Calu3 (cell line): ENCODE data around the gene DYRK3. TPM values are rescaled to one million over a fixed set of nuclear protein-coding genes. Genes with fewer than 3 reads are reported as not detected.
"Not testable (repeated sequence)": the region's sequence is repeated elsewhere in the genome, so short reads cannot be mapped to it uniquely, and the experiment has no call there.

ENCODE experiments used
- BruUV-seq: library from RNA; stranded (reverse); fragments of 400-500 nt; replicated peaks from 2 replicates; lab custom pipeline; 2021; lab: Mats Ljungman, UMichigan
- CTCF ChIA-PET: fragments of 300-600 bp; sonication (Branson Sonifier 250); formaldehyde crosslinking; loops from one replicate; lab custom pipeline; 2022; ENCODE audit warnings: antibody characterized with exemption; lab: Charles Lee
- DNase-seq: peaks from one replicate; pipeline ENCODE4 v3.0.0; 2022
- H3K27ac Mint-ChIP-seq: one replicate; pipeline ENCODE4 v1.8.0; 2022; ENCODE audit warnings: mixed read lengths; ENCODE audit not compliant: unreplicated experiment
- H3K27me3 Mint-ChIP-seq: one replicate; pipeline ENCODE4 v1.8.0; 2022; ENCODE audit warnings: mixed read lengths; ENCODE audit not compliant: unreplicated experiment
- H3K36me3 Mint-ChIP-seq: one replicate; pipeline ENCODE4 v1.8.0; 2022; ENCODE audit warnings: mild to moderate bottlenecking, moderate library complexity, mixed read lengths; ENCODE audit not compliant: insufficient read depth, unreplicated experiment
- H3K4me1 Mint-ChIP-seq: one replicate; pipeline ENCODE4 v1.8.0; 2022; ENCODE audit warnings: mild to moderate bottlenecking, low read depth, mixed read lengths; ENCODE audit not compliant: unreplicated experiment
- H3K4me3 Mint-ChIP-seq: one replicate; pipeline ENCODE4 v1.8.0; 2022; ENCODE audit warnings: mild to moderate bottlenecking, low read depth, moderate library complexity, mixed read lengths; ENCODE audit not compliant: unreplicated experiment
- H3K9me3 Mint-ChIP-seq: one replicate; pipeline ENCODE4 v1.8.0; 2022; ENCODE audit warnings: low read depth, mixed read lengths; ENCODE audit not compliant: unreplicated experiment
- CTCF ChIP-seq: fragments of 200-600 bp; IDR thresholded peaks from one replicate; pipeline ENCODE4 v1.8.0; 2022; ENCODE audit warnings: antibody characterized with exemption; ENCODE audit not compliant: unreplicated experiment
- intact Hi-C: fragments of 100-400 bp; cut with micrococcal nuclease; formaldehyde crosslinking; loops from one replicate; pipeline ENCODE4 v1.10.0; 2022; ENCODE audit not compliant: unreplicated experiment
- total RNA-seq: library from RNA; stranded (reverse); gene quantifications from 2 replicates; pipeline ENCODE4 v1.2.3, GENCODE V29; 2022

Gene DYRK3
- total RNA-seq, 1 experiment from 2014 or later = 7.6 TPM

- no peak for DNase-seq
- Mint-ChIP-seq H3K27ac (no peak overlapping the region), H3K27me3 (no peaks in the 10 kb centered on the region), H3K4me3 (no peak overlapping the region), H3K4me1 (peaks cover 18% of the 10 kb centered on the region), H3K9me3 (no peaks in the 10 kb centered on the region), H3K36me3 (peaks cover 29% of the 10 kb centered on the region)
- no peak for TF ChIP-seq CTCF
- intact Hi-C loops = no loop called here
- BruUV-seq = no TSS peak
- CTCF ChIA-PET = interaction anchor here (0.8 to 1.2 kb wide), 3 partner anchors 55 to 373 kb away, joined by 3 read pairs; no protein-coding TSS in a partner anchor
These were observed 25.9 kb upstream of the DYRK3 start for GRCh38 chr1:206609229-206609991.

- no peaks in the 10 kb centered on the region for H3K9me3 Mint-ChIP-seq
These were observed 23.0 kb upstream of the DYRK3 start, which contains the start of gene EIF2D for GRCh38 chr1:206612129-206612876. Gene EIF2D (minus strand): TSS chr1:206612465. CDS start chr1:206612342, 123 bp downstream.

GRCh38 chr1:206626396-206626795, 8.9 kb upstream of the DYRK3 start:
- CTCF ChIA-PET, intact Hi-C loops, H3K9me3 Mint-ChIP-seq, DNase-seq, H3K27ac Mint-ChIP-seq, H3K4me3 Mint-ChIP-seq, BruUV-seq, H3K36me3 Mint-ChIP-seq, H3K4me1 Mint-ChIP-seq: not testable (repeated sequence)
- H3K27me3 Mint-ChIP-seq = peaks cover 39% of the 10 kb centered on the region

More at GRCh38 chr1:206612129-206612876, 23.0 kb upstream of the DYRK3 start, which contains the start of gene EIF2D:
- intact Hi-C loops = loop anchor here (1.0 kb wide), 1 partner anchor 370 kb away; no protein-coding TSS in a partner anchor
- no TSS peak for BruUV-seq
- TF ChIP-seq CTCF = peak; percentile 97
- CTCF ChIA-PET = interaction anchor here (0.6 to 2.1 kb wide), 18 partner anchors 8 to 1049 kb away, joined by 3 to 17 read pairs (median 4); partner anchors contain the start of gene DYRK3
- peak; percentile 99 for DNase-seq
- Mint-ChIP-seq H3K27me3 (peaks cover 20% of the 10 kb centered on the region), H3K27ac (peak within 1 kb of the TSS; percentile 93), H3K36me3 (peaks cover 25% of the 10 kb centered on the region), H3K4me3 (peak within 1 kb of the TSS; percentile 89), H3K4me1 (peaks cover 18% of the 10 kb centered on the region)

- Mint-ChIP-seq H3K27ac (no peak overlapping the region), H3K27me3 (peaks cover 51% of the 10 kb centered on the region), H3K9me3 (peaks cover 2% of the 10 kb centered on the region), H3K4me1 (peaks cover 7% of the 10 kb centered on the region), H3K4me3 (no peak overlapping the region), H3K36me3 (peaks cover 5% of the 10 kb centered on the region)
- CTCF ChIA-PET = interaction anchor here (0.8 to 1.2 kb wide), 2 partner anchors 16 to 35 kb away, joined by 3 to 4 read pairs; partner anchors contain the start of gene EIF2D
- intact Hi-C loops = no loop called here
- no peak for TF ChIP-seq CTCF
- no TSS peak for BruUV-seq
- DNase-seq = no peak
These were observed 6.4 kb upstream of the DYRK3 start for GRCh38 chr1:206628916-206629315.
